Middle frontal gyrus (tissue), 1 donor: ENCODE data around the gene PVALB.

Experiments used
- DNase-seq: peaks from one replicate; pipeline ENCODE4 v3.0.0-alpha.2; 2015; ENCODE audit warnings: low spot score; ENCODE audit errors: extremely low spot score

Gene PVALB

GRCh38 chr22:36846949-36847348, 30.1 kb upstream of the PVALB start:
- DNase-seq = no peak

- DNase-seq = no peak
These were observed 29.4 kb upstream of the PVALB start for GRCh38 chr22:36846271-36846670.

- DNase-seq = no peak
These were observed 23.3 kb upstream of the PVALB start for GRCh38 chr22:36840106-36840505.

- DNase-seq = no peak
These were observed 22.7 kb upstream of the PVALB start for GRCh38 chr22:36839356-36840073.

DNA sequence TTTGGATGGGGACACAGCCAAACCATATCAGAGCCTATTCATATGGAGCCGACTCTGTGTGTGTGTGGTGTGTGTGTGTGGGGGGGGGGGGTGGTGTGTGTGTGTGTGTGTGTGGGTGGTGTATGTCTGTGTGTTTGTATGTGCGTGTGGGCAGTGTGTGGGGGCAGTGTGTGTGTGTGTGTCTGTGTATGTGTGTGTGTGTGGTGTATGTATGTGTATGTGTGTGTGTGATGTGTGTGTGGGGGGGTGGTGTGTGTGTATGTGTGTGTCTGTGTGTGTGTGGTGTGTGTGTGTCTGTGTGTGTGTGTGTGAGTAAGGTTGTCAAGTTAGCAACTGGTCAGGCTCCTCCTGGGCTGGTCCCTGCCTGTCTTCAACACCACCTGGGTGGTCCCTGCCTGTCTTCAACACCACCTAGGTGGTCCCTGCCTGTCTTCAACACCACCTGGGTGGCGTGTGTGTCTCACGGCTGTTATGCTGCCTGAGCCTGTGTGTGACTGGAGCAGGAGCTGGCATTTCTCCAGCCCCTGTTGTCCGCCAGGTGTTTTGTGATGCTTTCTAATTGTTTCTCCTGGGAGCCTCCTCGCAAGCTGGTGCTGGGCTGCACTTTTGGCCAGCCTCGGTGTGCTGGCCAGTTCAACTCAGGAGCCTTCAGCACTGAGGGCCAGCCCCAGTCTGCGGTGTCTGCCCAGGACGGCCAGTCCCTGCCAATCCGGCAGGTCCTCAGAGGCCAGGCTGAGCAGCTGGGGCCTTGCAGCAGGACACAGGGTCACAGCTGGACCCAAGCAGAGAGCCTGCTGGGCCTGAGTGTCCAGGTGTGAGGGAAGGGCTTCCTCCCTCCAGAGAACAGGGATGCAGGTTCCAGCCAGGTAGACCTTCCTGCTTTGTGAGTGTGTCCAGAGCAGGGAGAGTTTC, 21.5 kb upstream of the PVALB start:
- no peak for DNase-seq

- no peak for DNase-seq
These were observed 19.1 kb upstream of the PVALB start for GRCh38 chr22:36835903-36836302.

DNA sequence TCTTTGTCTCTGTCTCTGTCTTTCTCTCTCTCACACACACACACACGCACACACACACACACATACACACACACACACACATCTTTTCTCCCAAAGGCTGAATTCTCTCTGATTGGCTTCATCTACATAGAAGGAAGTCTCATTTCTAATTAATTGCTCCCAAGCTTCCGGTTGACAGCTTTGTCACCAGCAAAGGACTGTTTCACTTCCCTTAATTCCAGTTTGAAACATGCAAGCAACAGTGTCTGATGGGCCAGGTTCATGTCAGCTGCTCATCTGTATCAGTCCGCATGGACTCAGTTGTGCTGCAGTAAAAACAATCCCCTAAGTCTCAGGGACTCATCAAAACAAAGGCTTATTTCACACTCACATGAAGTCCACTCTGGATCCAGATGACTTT, 16.2 kb upstream of the PVALB start:
- no peak for DNase-seq

DNA sequence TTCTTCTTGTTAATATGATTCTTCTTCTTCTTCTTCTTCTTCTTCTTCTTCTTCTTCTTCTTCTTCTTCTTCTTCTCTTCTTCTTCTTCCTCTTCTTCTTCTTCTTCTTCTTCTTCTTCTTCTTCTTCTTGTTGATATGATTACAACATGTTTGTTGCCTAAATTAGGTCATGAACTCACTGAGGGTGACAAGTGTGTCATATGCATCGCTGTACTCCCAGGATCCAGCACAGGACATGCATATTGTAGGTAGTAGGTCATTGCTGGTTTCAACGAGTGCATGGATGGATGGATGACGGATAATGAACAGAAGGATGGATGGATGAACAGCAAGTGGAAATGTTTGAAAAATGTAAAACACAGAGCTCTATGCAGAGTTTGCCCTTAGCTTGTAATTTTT, 14.9 kb upstream of the PVALB start:
- DNase-seq = no peak

DNA sequence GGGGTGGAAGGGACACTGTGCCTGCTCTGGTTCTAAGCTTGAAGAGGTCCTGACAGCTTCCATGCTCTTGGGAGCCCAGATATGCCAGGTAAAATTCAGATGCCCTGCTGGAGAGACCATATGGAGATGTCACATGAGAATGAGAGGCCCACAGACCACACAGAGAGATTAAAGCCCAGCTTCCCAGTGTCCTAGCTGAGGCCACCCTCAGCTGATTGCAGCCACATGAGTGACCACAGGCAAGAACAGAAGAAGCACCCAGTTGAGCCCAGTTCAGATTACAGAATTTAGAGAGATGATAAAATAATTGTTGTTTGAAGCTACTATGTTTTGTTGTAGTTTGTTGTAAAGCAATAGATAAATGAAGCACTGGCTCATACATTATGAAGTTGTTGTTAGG, 14.4 kb upstream of the PVALB start:
- DNase-seq = no peak

DNA sequence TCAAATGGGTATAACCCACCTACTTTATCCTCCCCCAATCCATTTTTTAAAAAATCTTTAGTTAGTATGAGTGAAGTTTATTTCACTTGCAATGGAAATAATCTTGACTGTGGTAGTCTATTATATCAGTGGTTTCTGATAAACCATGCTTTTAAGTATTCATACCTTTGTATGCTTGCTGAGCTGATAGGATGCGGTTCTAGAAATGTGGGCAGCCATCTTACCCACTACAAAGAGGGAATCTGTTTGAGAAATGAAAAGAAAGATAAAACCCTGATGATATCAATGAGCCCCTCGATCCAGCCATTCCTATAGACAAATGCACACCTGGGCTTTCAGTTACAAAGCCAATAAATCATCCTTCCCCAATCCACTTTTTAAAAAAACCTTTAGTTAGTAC, 13.8 kb upstream of the PVALB start:
- DNase-seq = no peak

DNA sequence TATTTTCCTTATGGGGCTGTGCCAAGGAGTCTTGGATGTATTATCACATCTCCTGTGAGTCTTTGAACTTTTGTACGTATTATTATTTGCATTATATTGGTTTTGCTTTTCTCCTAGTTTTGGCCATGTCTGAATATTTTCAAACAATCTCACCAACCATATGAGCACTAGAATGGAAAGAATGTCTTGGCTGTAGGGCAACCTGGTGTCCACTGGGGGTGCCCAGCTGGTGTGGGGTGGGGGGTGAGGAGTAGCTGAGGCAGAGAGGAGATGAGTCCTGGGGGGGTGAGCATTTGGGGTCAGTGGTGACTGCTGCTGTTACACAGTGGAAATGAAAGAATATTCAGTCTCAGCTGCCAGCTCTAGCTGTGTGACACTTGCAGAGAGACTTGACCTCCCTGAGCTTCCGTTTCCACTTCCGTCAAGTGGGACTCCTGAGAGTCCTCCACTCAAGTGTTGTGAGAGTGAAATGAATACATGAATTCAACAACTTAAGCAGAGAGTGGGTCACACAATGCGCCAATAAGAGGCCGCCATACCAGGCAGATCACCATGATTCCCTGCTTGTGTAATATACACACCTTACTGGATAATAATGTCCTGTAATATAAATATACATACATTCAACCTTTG, 12.7 kb upstream of the PVALB start:
- DNase-seq = no peak

DNA sequence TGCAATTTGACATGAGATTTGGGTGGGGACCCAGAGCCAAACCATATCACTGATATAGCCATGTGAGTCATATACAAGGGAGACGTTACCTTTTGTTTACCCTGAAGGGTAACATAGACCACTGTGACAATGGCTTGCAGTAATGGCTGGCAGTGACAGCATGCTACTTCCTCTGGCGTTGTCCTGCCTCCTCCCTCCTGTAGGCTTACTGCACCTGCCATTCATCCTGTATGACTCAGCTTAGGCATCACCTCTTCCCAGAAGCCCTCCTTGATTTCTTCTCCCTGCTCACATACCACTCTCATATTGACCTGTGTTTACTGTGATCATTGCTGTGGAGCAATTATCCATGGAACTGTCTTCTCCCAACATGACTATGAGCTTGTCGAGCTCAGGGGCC, 12.0 kb upstream of the PVALB start:
- no peak for DNase-seq

GRCh38 chr22:36826262-36826661, 9.4 kb upstream of the PVALB start:
- DNase-seq = no peak

- no peak for DNase-seq
These were observed 7.8 kb upstream of the PVALB start for GRCh38 chr22:36824655-36825054.

DNA sequence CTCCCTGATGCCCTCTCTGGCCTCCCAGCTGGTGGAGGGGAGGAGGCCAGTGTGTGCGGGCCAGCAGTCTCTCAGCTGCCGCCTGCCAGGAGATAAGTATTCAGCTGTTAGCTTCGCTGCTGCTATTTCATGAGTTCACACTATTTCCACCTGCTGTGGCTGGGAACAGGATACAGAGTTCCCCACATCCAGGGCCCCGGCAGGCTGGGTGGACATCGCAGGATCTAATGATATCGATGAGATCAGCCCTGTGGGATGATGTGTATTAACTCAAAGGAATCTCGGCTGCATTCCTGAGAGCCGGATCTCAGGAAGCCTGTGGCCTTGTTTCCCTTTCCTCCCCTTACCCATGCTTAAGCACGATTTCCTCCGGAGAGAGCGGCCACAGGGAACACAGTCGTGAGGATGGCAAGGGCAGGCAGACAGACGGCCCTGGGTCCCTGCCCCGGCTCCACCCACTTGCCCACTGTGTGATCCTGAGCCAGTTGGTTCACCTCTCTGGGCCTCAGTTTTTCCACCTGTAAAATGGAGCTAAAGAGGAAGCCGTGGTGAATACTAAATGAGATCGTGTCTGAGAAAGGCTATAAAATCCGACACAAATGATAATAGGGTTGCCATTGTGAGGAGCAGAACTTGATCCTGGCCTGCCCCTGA, 6.5 kb upstream of the PVALB start:
- no peak for DNase-seq

- no peak for DNase-seq
These were observed 5.7 kb upstream of the PVALB start for GRCh38 chr22:36822581-36822980.

- no peak for DNase-seq
These were observed 2.3 kb upstream of the PVALB start for GRCh38 chr22:36819112-36819511.

DNA sequence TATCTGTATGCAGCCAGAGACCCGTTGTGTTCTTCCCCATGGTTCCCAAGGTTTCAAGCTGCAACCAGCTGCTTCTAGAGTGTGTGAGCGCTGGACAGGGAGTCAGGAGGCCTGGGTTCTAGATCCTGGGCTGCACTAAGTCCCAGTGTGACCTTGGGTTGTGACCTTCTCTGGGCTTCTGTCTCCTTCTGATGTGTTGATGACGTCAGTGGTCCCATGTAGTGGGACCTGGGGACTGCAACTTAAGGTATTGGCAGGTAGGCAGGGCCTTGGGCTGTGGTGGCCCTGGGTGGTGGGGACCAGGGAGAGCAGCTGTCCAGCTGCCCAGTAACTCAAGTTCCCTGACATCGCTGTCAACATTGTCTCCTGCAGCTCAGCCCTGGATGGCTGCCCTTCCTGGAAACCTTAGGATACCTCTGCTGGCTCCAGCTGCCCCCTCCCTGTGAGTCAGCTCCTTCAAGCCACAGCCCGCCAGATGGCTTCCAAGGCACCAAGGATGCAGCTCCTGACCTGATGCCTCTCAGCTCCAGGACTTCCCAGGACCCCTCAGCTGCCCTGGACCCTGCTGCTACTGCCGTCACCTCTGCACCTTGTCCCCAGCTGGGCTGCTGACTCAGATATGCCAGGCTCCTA, 1.3 kb upstream of the PVALB start:
- DNase-seq = no peak

GRCh38 chr22:36817525-36817848, 652 bp upstream of the PVALB start:
- no peak for DNase-seq

GRCh38 chr22:36816339-36816635, 548 bp downstream of the PVALB start:
- no peak for DNase-seq

- DNase-seq = no peak
These were observed 1.1 kb downstream of the PVALB start for GRCh38 chr22:36815558-36816338.
